Thyroid gland (tissue), 4 donors: ENCODE data around the gene ETV5. TPM values are rescaled to one million over a fixed set of nuclear protein-coding genes. Genes with fewer than 3 reads are reported as not detected.
A peak's percentile ranks its signal among the peaks of the same experiment; 100 is the strongest.

Experiments used
- DNase-seq, 2 donors: peaks; one replicate each; pipeline ENCODE4 v3.0.0-alpha.2; 2019
- H3K27ac ChIP-seq, 3 donors: fragments of 200-600 bp; sonication (generic); 1 replicate in 2 of 3; 2 replicates in 1 of 3; pipeline ENCODE4 v1.5.1; 2016 to 2019; ENCODE audit warnings: mild to moderate bottlenecking in 1 of 3, moderate library complexity in 1 of 3
- H3K27me3 ChIP-seq: fragments of 200-600 bp; sonication (generic); one replicate; pipeline ENCODE4 v1.5.1; 2019
- H3K36me3 ChIP-seq, 2 donors: fragments of 200-600 bp; sonication (generic); one replicate each; pipeline ENCODE4 v1.5.1; 2016 to 2019
- H3K4me1 ChIP-seq, 2 donors: fragments of 200-600 bp; sonication (generic); one replicate each; pipeline ENCODE4 v1.5.1; 2017 to 2019
- H3K4me3 ChIP-seq, 3 donors: fragments of 200-600 bp; sonication (generic); replicated peaks in 1 of 3; 1 replicate in 2 of 3; 2 replicates in 1 of 3; pipeline ENCODE4 v1.5.1; 2016; ENCODE audit warnings: mild to moderate bottlenecking in 1 of 3
- H3K9me3 ChIP-seq: fragments of 200-600 bp; sonication (generic); one replicate; pipeline ENCODE4 v1.5.1; 2017
- POLR2A ChIP-seq, 2 donors: fragments of 450-650 bp; IDR thresholded peaks; one replicate each; pipeline ENCODE4 v1.6.1; 2017; ENCODE audit warnings: antibody characterized with exemption in 2 of 2, mild to moderate bottlenecking in 2 of 2, moderate library complexity in 1 of 2
- WGBS, 2 donors: methylation state at CpG; one replicate each; pipeline ENCODE4 v1.1.5; 2017; 5-methylcytosine and 5-hydroxymethylcytosine counted together
- intact Hi-C: fragments of 100-400 bp; cut with DNase I; formaldehyde crosslinking; loops from one replicate; pipeline ENCODE4 v1.15.1; 2023
- total RNA-seq, 4 donors: library from RNA; depleted of rRNA; stranded (reverse); fragments of >200 nt; gene quantifications; one replicate each; pipeline ENCODE4 v1.2.3, GENCODE V29; 2016
- TF ChIP-seq, protein P1 (sequence below), 6 experiments: fragments of 200-600 bp in 3 of 6; fragments of 450-650 bp in 3 of 6; sonication (generic) in 3 of 6; IDR thresholded peaks; one replicate each; pipeline ENCODE4 v1.5.1; 2016 to 2019; ENCODE audit warnings: antibody characterized with exemption in 6 of 6, mild to moderate bottlenecking in 2 of 6, inconsistent platforms in 1 of 6, moderate library complexity in 1 of 6

ETV5 gene
- total RNA-seq, result 10 to 100 TPM; 17.9 to 51.5 (median 28.9) TPM

DNA sequence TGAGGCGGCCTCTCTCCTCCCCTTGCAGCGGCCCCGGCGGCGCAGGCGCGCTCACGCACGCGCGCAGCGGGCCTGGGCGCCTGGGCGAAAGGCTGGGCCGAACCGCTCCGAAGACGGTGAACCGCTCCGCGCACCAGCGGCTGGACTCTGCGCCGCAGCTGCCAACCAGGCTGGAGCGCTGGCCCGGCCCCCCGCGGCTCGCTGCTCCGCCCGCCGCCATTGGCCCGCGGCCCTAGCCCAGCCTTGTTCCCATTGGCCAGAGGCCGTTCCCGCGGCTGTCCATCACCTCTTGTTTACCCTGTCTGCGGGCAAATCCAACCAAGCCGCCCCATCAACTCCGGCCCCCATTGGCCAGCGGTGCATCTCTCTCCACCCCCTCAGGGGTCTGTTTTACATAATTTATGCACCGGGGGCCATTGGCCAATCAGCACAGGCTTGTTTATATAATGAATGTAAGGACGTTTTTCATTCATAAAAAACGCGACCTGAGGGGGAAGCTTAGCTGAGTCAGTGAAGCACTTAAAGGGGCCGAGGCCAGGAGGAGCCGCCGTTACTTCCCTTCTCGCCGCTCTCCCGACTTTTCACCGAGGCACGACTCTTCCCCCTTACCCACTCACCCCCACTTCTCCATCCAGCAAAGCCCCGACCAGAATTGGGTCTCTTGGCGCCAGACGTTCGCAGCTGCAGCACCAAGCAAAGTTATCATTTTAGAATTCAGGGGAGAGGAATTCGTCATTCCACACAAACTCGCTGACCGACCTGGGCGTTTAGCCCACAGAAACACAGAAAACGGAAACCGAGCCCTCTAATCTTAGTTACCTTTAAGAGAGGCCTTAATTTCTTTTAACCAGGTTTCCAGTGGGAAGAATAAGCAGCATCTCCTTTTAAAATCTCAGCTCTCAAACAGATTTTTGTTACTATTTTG is at the start of gene ETV5:
ETV5 (minus strand) TSS at position 149 of the 925 bp plus-strand sequence. CDS start 3,221 bp downstream, outside the sequence.
- no peaks in the 10 kb centered on the region for H3K27me3 ChIP-seq
- H3K9me3 ChIP-seq, result no peaks in the 10 kb centered on the region
- no peaks in the 10 kb centered on the region for H3K36me3 ChIP-seq
- DNase-seq, result peak; percentile 99 to 100
- H3K4me1 ChIP-seq, result peaks cover 8 to 20% of the 10 kb centered on the region in 2 donors
- intact Hi-C loops, result no loop called here
- 0 to 1% methylated on average over 34 to 47 of the region's 63 CpGs for WGBS, 2 donors
- H3K4me3 ChIP-seq, result peak within 1 kb of the TSS; percentile 50 to 87 (median 72)
- peak within 1 kb of the TSS; percentile 75 to 94 (median 83) for H3K27ac ChIP-seq
- peak; percentile 64 to 98 for TF ChIP-seq POLR2A (IDR thresholded peaks at IDR 0.05)
- TF ChIP-seq, protein P1, sequence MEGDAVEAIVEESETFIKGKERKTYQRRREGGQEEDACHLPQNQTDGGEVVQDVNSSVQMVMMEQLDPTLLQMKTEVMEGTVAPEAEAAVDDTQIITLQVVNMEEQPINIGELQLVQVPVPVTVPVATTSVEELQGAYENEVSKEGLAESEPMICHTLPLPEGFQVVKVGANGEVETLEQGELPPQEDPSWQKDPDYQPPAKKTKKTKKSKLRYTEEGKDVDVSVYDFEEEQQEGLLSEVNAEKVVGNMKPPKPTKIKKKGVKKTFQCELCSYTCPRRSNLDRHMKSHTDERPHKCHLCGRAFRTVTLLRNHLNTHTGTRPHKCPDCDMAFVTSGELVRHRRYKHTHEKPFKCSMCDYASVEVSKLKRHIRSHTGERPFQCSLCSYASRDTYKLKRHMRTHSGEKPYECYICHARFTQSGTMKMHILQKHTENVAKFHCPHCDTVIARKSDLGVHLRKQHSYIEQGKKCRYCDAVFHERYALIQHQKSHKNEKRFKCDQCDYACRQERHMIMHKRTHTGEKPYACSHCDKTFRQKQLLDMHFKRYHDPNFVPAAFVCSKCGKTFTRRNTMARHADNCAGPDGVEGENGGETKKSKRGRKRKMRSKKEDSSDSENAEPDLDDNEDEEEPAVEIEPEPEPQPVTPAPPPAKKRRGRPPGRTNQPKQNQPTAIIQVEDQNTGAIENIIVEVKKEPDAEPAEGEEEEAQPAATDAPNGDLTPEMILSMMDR (IDR thresholded peaks at IDR 0.05), result peak in 1 of 6 experiments; percentile 30

DNA sequence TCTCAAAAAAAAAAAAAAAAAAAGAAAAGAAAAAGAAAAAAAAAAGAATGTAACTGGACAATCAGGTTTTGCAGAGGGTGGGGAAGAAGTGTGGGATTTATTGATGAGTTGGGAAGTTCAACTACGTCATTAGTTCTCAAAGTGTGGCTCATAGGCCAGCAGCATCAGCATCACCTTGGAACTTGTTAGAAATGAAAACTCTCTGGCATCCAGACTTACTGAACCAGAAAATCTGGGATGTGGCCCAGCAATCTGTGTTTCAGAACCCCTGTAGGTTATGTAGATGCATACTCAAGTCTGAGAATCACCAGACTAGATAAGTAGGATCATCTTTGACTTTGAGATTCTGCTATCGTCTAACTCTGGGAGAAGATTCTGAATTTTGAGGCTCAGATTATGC is 45.8 kb upstream of the ETV5 start:
- Histone ChIP-seq H3K4me3 (no peak overlapping the region), H3K27me3 (no peaks in the 10 kb centered on the region), H3K4me1 (no peaks in the 10 kb centered on the region), H3K9me3 (no peaks in the 10 kb centered on the region), H3K27ac (no peak overlapping the region), H3K36me3 (no peaks in the 10 kb centered on the region)
- DNase-seq, result no peak
- WGBS, 2 donors, result 79 to 87% methylated on average over 2 of the region's 2 CpGs
- no peak for TF ChIP-seq POLR2A (IDR thresholded peaks at IDR 0.05)
- TF ChIP-seq, protein P1 (IDR thresholded peaks at IDR 0.05), result no peak
- intact Hi-C loops, result no loop called here

DNA sequence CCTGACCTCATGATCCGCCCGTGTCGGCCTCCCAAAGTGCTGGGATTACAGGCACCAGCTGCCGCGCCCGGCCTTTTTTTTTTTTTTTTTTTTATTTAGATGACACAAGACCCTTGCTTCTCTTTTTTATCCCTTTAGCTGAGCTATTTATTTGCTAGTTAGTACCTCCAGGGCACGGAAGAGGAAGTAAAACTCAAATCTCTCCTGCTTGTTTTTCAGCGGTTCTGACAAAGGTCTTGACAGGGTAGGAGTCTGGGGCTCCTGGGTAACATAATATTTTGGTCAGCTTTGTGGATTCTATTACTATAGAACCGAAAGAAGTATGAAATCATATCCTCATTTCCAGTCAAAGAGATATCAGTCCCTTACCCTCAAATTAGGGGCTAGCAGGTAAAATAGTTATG is 44.0 kb upstream of the ETV5 start:
- no peaks in the 10 kb centered on the region for H3K9me3 ChIP-seq
- 78 to 84% methylated on average over 9 of the region's 9 CpGs for WGBS, 2 donors
- DNase-seq, result no peak

DNA sequence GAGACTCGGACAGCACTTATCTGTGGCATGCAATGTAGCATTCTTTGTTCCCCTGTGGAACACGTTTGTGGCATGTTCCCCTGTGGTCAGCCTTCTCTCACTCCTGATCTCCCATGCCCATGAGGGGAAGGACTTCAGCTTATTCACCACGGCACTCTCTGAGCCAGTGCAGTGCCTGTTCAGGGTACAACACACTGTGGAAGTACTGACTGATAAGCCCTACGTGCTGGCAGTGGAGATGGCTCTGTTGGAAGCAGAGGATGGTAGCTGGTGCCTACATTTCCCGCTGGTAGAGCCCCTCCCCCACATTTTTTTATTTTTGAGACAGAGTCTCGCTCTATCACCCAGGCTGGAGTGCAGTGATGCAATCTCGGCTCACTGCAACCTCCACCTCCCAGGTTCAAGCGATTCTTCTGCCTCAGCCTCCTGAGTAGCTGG is 43.5 kb upstream of the ETV5 start:
- DNase-seq, result no peak
- Histone ChIP-seq H3K27ac (no peak overlapping the region), H3K4me1 (no peaks in the 10 kb centered on the region), H3K9me3 (no peaks in the 10 kb centered on the region), H3K27me3 (no peaks in the 10 kb centered on the region), H3K36me3 (no peaks in the 10 kb centered on the region), H3K4me3 (no peak overlapping the region)
- no peak for TF ChIP-seq POLR2A (IDR thresholded peaks at IDR 0.05)
- TF ChIP-seq, protein P1 (IDR thresholded peaks at IDR 0.05), result no peak
- intact Hi-C loops, result no loop called here
- 77 to 79% methylated on average over 8 of the region's 8 CpGs for WGBS, 2 donors

More for the DNA sequence above, 44.0 kb upstream of the ETV5 start:
- Histone ChIP-seq H3K27ac (no peak overlapping the region), H3K4me3 (no peak overlapping the region), H3K4me1 (no peaks in the 10 kb centered on the region), H3K36me3 (no peaks in the 10 kb centered on the region), H3K27me3 (no peaks in the 10 kb centered on the region)
- intact Hi-C loops, result no loop called here
- TF ChIP-seq POLR2A (IDR thresholded peaks at IDR 0.05), result no peak
- TF ChIP-seq, protein P1 (IDR thresholded peaks at IDR 0.05), result no peak
